CD4-positive, alpha-beta T cell treated with Interleukin-10 for 1 hour (primary cell): ENCODE measurements around the gene YAP1.
"Not testable (repeated sequence)": the region's sequence is repeated elsewhere in the genome, so short reads cannot be mapped to it uniquely, and the experiment has no call there.

Experiments
- DNase-seq: peaks from one replicate; pipeline ENCODE4 v3.0.0-alpha.2; 2020

YAP1 gene

DNA sequence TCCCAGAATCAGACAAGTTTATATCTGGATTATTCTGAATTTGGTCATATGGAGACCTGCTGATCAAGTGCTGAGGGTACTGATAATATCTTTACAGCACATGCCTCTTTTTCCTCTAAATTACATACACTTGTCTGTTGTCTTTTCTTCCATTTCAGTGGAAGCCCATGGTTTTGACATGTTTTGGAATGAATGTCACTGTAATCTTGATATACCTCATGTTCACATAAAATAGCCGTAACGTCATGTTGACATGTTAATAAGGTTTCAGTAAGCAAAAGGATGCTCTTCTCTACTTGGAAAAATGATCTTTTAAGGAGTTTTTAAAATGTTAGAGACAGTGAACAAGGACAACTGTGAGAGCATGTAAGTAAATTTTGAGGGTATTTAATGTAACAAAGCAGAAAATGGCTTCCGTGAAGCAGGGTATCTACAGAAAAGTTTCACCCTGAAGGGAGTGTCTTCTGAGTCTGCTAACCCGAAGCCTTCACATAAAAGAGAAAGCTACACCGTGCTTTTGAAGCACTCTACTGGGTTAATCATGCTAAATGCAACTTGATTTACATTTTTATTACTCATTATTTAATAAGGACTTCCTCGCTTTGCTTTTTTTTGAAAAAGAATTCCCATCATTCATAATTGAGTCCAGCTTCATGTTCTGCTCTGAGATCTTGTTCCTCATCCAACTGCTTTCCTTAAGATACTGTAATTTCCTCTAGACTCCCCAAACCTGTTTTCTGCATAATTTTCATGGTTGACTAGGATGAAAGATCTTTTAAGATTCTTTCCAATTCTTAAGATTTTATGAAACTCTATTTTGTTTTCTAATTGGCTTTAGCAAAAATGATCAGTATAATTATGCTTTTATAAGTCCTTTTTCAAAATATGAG is 56.2 kb downstream of the YAP1 start:
- DNase-seq = no peak

DNA sequence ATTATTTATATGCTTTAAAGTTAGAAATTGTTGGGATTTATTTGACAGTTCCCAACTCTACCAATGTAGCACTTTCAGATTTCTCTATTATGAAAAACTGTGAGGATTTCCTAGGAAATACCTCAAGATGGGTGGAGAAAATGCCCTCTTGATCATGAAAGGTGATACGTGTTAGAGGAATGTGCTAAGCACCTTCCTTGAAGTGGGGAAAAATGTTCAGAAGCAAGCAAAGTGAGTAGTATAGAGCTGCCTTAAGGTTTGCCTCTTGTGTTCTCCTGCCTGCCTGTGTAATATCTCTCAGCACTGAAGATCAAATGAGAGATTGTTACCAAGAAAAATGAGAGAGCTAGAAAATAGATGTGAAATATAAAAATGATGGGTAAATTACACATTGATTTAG is 58.2 kb downstream of the YAP1 start:
- DNase-seq = no peak

DNA sequence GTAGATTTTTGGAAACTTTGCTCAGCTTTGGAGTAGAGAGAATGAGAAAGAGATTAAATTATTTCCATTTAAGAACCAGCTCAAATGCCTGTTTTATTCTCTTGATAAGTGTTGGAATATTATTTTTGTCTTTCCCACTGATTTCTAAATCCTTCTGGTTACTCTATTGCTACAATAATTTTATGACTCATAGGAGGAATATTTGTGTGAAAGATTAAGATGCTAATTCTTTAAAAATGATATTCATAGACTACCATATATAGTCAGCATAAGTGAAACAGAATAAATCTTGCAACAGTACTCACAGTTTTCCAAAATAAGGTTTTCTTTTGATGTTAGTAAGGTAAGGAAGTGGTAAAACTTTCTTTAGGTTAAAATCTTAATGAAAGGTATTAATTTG is 60.9 kb downstream of the YAP1 start:
- no peak for DNase-seq

DNA sequence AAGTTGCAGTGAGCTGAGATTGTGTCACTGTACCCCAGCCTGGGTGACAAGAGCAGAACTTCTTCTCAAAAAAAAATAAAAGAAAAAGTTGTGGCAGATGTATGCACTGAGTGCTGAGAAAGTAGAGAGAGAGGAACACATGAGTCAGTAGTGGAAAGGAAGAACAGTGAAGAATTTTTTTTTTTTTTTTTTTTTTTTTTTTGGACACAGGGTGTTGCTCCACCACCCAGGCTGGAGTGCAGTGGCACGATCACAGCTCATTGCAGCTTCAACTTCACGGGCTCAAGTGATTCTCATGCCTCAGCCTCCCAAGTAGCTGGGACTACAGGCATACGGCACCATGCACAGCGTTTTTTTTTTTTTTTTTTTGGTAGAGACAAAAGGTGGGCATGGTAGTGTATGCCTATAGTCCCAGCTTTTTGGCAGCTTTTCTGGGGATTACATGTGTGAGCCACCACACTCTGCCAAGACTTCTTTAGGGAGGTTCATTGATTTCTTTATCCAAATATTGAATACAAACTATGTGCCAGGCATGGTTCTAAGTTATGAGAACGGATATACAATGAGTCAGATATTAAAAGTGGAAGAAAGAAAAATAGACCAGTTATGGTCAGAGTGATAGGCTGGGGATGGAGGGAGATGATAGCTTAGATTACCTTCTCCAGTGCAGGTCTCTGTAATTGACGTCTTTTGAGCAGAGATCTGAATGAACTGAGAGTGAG is 62.0 kb downstream of the YAP1 start:
- no peak for DNase-seq

DNA sequence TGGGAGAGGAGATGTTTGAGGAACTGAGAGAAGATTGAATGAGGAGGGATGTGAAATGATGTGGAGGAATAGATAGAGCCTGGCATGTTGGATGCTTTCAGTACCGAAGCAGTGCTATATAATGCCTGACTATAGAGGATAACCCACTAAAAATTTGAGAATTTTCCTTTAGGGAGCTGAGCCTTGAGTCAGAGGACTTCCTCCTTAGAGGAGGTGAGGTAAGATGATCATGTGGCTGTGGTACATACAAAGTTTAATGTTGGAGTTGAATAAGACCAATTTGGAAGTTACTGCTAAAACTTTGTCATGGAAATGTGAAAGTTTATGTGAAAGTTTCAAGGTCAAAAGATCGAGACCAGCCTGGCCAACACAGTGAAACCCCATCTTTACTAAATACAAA is 66.9 kb downstream of the YAP1 start:
- DNase-seq = no peak

DNA sequence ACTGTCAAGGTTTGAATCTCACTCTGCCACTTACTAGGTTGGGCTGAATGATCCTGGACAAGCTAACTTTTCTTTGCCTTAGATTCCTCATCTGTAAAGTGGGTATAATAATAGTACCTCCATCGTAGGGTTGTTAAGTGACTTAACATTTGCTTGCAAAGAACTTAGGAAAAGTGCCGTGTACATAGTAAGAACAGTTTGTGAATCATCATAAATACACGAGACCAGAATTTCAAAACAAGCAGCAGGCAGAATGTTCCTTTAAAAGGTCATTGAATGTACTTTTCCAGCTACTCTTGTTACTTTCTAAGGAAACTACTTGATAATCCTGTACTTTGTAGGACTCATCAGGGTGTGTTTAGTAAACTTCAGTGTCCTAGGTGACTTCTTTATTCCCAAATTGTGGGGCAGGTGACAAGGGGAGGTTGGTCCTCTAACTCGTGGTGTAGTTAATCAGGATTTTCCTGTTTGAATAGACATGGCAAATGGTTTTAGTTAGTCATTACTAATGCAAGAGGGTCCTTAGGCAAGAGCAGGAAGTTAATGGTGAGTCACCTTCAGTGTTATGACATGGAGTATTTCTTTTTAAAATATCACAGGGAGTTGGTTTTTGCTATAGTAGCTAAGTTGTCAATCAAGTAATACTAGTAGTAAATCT is 67.9 kb downstream of the YAP1 start:
- no peak for DNase-seq

DNA sequence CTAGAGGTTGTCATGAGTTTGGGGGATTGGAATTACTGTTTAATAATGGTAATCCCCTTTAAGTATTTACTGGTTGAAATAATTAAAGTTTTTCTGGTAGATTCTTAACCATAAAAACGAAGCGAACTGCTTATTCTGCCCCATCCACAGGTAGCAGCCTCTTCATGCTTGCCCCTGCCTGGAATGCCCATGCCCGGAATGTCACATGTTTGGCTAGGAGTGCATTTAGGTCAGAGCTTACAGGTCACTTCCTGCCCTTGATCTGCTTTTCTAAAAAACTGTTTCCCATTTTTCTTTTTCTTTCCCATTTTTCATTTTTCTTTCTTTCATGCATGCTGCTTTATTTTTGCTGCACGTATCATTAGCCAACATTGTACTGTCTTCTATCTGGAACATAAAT is 69.1 kb downstream of the YAP1 start:
- DNase-seq = no peak

DNA sequence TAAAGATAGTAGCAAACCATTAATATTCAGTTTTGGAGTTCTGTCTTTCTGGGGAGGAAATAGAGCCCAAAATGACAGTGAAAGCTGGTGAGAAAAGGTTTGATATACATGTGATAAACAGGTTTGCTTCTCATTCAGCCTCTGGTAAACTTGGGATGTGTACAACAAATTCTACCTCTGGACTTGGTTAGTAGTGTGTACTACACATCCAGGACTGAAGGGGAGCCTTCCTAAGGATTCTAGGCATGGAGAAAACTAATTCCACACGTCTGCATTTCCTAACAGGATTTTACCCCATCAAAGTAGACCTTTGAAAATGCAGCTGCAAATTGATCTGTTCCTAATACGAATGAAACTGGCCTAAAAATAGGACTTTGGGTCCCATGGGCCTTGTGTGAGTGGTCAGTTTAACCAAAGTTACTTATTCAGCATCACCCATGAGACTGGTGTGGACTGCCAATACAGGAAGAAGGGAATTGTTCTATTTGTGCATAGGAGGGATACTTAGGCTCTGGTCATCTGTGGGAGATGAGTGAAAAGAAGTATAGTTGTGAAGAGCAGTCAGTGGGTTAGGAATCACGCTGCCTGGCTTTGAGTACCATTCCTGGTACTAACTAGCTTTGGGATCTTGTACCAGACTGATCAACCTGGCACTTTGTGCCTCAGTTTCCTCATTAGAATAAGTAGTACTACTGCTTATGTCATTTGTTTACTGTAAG is 74.2 kb downstream of the YAP1 start:
- DNase-seq = no peak

DNA sequence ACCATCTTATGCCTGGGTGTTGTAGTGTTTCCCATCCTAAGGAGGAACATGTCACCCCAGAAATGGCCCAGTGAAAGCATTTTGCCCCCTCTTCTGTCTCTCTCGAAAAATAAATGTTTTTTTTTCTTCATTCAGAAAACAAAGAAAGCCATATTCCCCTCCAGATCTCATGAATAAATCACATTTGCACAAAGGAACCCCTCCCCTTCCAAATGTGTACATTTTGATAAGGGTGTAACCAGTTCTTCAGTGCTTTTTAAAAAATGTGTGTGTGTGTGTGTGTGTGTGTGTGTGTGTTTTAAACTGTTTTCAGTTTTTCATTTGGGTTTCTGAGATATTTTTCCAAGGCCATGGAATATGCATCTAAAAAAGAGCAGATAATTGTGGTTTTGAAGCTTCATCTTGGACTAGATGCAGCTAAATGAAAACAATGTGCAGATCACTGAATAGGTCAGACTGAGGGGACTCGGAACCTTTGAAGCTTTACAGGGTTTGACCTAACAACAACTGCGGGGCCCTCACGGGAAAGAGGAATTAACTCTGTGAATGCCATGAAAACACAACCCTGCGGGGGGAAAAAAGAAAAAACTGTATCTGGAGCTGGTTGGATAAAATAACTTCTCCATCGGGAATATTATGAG is 76.4 kb downstream of the YAP1 start:
- no peak for DNase-seq

DNA sequence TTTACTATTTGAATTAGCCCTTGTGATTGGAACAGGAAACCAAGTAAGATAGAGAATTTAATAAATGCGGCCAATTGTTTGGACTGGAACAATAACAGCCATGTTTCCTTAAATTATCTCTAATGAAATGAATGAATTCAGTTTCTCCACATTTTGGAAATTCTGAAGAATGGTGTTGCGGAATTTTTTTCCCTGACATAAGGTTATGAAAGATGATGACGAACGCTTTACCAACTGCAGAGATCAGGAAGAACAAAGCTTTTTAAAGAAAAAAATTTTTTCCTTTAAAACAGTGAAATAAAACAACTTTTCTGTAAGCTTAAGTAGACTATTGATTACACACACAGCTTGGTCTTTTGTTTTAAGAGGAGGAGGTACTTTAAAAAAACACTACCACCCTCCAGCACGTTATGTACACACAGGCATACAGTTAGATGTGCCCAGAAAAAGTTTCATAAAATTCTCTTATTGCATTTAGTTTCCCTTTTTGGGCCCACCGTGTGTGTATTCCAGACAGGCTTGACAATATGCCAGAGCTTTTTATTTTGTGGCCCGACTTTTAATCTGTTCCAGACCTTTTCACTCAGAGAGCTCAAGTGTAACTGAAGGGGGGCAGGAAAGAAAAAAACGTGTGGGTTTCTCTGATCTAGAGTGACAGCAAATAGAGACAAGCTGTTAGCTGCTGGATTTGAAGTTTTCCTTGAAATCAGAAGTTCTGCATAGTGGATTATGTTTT is 77.3 kb downstream of the YAP1 start:
- DNase-seq = no peak

DNA sequence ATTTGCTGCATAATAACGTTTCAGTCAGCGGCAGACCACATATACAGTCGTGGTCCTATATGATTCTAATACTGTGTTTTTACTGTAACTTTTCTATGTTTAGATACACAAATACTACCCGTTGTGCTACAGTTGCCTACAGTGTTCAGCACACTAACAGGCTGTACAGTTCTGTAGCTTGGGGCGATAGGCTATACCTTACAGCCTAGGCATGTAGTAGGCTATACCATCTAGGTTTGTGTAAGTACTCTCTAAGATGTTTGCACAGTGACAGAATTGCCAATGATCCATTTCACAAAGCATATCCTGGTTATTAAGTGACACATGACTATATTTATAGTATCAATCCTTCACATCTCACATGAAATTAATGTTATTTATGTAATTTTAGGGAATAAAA is 78.2 kb downstream of the YAP1 start:
- DNase-seq = no peak

DNA sequence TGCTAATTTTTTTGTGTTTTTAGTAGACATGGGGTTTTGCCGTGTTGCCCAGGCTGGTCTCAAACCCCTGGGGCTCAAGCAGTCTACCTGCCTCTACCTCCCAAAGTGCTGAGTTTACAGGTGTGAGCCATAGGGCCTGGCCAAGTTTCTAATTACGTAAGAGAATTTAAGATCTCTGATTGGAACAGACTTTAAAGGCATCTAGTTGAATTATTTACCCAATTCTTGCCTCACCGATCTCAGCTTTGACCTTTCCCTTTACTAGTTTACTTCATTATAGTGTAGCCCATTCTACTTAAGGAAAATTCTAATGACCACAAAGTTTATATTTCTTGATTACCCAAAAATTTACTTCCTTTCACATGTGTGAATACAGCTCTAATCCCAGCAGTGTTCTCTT is 81.6 kb downstream of the YAP1 start:
- no peak for DNase-seq

DNA sequence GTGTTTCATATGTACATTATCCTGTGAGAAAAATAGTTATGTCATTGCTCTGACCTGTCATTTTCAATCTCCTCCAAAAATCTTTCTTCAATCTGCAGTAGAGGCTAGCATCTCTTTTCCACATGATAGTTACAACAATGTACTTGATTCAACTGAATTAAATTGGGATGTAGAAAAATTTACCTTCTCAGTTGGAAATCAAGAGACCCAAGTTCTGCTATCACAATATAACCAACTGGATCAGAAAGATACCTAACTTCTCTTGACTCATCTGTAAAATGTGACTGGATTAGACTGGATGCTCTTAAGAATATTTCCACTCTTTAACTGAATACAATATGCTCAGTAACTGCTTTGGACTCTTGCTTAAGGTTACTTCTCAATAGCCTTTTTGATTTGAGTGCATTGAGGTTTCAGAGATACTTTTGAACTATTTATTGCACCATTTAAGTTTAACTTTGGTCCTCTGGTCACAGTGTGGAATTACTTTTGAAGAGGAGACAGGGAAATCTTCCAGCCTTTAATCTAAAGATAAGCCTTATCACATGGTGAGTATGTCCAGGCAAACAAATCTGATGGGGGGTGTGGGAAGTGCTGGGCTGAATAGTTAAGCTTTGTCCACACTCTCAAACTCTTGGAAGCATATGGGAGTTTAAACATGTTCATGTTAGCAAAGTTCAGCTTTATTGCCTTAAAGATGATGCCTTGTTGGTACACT is 82.3 kb downstream of the YAP1 start:
- DNase-seq = no peak

DNA sequence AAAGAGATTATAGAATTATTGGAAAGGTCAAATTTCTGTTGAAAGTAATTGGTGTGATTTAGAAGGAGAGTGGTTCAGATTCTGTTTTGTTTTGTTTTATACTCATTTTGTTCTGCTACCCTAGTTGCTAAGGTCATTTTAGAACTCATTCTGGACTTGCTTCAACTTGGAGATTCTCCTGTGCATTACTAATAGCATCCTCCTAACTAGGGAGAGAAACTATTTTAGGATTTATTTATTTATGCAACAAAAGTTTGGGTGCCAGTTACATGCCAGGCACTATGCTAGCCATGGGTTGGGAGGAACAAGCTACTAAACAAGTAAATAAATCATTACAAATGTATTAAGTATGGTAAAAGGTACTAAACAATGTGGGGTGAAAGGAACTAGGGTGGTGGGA is 84.0 kb downstream of the YAP1 start:
- DNase-seq = no peak

DNA sequence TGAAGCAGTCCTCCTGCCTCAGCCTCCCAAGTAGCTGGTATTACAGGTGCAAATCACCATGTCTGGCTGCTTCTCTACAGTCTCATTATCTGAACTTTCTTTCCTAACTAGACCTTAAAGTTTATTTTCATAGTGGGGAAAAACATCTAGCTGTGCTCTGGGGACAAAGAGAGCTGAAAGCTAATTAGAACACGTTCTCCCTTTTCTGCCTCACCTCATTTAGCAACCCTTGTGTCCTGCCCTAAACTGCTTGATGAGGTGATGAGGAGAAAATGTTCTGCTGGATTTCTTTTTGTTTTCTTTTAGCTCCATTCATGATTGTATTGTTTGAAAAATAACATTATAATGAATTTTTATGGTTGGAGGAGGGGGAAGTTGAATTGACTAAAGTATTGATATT is 84.7 kb downstream of the YAP1 start:
- no peak for DNase-seq

DNA sequence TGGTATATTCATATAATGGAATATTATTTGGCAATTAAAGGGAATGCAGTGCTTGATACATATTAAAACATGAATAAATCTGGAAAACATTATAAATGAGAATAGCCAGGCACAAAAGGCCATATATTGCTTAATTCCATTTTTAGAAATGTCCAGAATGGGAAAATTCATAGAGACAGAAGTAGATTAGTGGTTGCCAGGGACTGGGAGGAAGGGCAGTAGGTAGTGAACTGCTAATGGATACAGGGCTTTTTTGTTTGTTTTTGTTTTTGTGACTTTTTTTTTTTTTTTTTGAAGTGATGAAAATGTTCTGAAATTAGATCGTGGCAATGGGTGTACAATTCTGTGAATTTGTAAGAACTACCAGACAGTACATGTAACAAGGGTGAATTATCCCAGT is 86.1 kb downstream of the YAP1 start:
- no peak for DNase-seq

DNA sequence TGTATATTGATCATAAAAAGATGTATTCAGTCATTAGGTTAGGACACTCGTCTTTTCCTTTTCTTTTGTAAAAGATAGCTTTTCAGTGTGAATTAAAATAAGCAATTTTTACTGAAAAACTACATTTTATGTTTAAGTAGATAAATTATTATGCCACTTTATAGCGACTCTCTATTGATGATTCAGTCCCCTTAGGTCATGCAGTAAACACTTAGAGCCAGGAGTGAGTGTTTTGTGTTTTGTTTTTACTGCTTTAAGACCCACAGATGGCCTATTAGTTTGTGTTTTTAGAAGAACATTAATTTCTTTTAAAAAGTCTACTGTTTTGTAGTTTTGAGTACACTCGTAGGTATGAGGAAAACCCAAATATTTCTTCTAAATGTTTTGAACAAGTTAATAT is 86.6 kb downstream of the YAP1 start:
- DNase-seq = no peak

DNA sequence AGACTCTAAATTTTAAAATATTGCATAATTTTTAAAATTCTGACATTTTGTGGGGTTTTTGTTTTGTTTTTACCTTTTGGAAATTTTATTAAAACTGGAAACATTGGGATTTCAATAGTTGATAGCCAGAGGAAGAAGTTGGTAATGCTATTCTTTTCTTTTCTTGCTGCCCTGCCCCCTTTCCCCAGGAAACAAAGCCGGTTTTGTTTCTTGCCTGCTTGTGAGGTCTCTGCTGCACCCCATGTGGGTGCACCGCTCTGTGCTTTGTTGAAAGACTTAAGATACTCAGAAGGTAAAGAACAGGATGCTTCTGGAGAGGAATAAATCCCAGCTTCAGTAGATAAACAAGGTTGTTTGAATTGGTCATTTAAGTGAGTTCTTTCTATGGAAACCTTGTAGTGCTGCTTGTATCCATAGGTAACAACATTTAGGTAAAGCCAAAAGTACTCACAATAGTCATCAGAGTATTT is 87.5 kb downstream of the YAP1 start:
- DNase-seq = no peak

DNA sequence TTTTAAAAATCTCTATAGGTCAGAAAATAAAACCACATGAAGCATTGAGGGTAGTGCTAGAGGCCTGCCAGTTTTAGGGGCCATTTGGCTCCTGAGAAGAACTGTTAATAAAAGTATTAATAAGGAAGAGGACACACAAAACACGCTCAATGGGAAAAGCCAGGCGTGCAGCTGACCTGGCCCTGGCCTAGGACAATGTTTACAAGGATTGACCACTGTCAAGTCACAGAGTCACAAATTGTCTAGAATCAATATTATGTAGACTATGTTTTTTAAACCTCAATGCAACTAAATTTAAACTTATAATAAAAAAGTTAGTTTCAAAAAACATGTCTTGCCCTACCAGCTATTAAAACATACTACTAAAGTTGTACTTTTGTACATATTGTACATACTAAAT is 89.4 kb downstream of the YAP1 start:
- DNase-seq = no peak

DNA sequence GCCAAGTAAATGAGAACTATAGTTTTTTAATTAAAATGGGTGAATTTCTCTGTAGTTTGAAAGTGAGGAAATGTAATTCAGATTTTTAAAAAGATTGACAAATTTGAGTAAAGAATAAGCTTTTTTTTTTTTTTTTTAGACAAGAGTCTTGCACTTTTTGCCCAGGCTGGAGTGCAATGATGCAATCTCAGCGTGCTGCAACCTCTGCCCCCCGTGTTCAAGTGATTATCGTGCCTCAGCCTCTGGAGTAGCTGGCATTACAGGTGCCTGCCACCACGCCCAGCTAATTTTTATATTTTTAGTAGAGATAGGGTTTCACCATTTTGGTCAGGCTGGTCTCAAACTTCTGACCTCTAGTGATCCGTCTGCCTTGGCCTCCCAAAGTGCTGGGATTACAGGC is 90.1 kb downstream of the YAP1 start:
- not testable (repeated sequence) for DNase-seq

DNA sequence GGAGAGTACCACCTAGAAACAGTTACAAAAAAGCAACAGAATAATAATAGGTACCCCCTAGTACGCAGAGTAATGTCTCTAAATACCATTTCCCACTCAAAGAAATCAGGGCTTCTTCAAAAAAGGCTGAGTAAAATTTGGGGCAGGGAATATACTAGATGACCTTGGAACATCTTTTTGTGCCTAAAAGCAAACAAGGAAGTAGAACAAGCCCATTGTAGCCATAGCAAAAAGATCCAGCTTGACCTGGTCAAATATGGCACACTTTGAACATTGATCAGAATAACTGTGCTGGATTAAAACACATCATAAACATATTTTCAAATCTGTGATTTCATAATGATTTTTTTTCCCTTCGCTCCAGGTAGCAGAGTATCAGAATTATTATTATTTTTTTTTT is 91.5 kb downstream of the YAP1 start:
- DNase-seq = no peak
